Central memory CD4-positive, alpha-beta T cell (primary cell): ENCODE data around the gene CBLC.
"Not testable (repeated sequence)": the region's sequence is repeated elsewhere in the genome, so short reads cannot be mapped to it uniquely, and the experiment has no call there.

Source experiments
- DNase-seq: peaks from one replicate; pipeline ENCODE4 v3.0.0; 2022

CBLC gene

DNA sequence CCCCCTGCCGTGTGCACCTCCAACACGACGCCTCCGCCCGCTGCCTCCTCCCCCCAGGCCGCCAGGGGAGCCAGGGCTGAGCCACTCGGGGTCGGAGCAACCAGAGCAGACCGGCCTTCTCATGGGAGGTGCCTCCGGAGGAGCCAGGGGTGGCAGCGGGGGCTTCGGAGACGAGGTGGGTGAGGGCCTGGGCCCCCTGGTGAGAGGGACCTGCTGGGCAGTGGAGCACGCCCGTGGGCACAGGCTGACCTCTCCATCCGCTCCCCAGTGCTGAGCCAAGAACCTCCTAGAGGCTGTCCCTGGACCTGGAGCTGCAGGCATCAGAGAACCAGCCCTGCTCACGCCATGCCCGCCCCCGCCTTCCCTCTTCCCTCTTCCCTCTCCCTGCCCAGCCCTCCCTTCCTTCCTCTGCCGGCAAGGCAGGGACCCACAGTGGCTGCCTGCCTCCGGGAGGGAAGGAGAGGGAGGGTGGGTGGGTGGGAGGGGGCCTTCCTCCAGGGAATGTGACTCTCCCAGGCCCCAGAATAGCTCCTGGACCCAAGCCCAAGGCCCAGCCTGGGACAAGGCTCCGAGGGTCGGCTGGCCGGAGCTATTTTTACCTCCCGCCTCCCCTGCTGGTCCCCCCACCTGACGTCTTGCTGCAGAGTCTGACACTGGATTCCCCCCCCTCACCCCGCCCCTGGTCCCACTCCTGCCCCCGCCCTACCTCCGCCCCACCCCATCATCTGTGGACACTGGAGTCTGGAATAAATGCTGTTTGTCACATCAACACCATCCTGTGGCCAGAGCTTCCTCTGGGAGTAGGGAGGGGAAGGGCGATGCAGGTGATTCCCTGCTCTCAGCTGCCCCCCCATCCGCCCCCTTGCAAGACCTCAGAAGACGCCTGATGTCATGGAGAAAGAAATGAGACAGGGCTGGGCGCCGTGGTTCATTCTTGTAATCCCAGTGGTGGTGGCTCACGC lies 43.2 kb downstream of the CBLC start:
- no peak for DNase-seq

DNA sequence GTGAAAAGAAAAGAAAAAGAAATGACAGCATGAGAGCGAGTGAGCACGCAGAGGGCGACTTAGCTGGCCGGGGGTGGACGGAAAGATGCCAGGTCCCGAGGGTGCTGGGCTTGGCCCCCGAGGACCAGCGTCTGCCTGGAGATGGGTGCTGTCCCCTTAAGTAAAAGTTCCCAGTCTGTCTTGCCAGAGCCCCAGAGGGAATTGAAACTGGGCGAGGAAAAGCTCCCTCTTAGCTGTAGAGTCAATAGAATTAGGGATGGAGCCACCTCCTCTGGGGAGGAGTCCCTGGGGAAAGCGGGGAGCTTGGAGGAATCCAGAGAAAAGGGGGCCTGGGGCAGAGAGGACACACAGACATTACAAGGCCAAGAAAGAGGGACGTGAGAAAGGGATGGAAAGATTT lies 44.5 kb downstream of the CBLC start:
- DNase-seq: no peak

DNA sequence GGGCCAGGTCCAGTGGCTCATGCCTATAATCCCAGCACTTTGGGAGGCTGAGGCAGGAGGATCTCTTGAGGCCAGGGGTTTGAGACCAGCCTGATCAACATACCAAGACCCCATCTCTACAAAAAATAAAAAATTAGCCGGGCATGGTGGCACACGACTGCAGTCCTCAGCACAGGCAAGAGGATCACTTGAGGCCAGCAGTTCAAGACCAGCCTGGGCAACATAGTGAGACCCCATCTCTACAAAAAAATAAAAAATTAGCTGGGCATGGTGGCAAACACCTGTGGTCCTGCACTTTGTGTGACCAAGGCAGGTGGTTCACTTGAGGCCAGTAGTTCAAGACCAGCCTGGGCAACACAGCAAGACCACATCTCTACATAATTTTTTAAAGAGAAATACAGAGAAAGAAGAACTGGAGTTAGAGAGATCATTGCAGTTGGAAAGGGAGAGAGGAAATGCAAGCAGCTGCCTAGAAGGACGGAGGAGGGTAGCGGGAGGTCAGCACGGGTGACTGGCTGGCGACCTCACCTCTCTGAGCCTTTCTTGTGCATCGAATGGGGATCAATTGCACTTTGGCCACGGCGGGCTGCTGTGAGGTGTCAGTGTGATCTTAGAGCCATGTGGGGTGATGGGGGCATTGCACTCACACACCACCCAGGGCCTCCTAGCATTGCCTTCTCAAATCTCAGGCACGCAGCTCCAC lies 45.1 kb downstream of the CBLC start:
- no peak for DNase-seq

DNA sequence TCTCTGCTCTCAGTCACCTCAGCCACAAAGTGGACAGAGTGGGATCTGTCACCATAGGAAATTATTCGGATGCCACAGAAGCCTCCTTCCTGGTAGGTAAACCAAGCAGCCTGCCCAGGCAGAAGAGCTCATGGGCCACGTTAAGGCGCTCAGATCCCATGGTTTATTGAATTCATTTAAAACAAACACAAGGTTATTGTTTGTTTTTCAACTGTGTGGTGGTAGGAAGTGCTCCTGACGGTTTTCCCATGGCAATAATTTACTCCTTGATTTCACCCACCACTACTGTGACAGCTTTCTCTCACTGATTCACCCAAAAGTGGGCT lies 45.6 kb downstream of the CBLC start:
- no peak for DNase-seq

DNA sequence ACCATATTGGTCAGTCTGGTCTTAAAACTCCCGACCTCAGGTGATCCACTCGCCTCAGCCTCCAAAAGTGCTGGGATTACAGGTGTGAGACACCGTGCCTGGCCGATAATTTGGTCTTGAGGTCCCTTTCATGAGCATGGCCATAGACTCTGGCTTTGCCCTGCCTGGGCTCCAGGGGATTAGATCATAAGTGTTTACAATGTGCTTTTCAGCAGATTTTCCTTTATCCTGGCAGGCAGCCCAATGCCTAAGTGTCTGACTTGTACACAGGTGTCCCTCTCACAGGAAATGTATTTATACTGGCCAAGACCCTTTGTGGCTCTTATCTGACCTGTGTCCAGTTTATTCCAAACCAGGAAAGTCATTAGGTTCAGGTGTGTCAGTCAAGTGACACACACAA lies 47.1 kb downstream of the CBLC start:
- DNase-seq: no peak

DNA sequence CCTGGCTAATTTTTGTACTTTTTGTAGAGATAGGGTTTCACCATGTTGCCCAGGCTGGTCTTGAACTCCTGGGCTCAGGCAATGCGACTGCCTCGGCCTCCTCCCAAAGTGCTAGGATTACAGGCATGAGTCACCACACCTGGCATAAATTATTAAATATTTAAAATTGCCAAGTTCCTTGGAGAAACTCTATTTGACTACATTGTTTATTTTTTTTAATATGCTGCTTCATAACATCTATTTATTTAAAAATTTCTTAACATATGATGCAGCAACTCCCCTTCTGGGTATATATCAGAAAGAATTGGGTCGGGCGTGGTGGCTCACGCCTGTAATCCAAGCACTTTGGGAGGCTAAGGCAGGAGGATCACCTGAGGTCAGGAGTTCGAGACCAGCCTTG lies 55.2 kb downstream of the CBLC start:
- DNase-seq: not testable (repeated sequence)

DNA sequence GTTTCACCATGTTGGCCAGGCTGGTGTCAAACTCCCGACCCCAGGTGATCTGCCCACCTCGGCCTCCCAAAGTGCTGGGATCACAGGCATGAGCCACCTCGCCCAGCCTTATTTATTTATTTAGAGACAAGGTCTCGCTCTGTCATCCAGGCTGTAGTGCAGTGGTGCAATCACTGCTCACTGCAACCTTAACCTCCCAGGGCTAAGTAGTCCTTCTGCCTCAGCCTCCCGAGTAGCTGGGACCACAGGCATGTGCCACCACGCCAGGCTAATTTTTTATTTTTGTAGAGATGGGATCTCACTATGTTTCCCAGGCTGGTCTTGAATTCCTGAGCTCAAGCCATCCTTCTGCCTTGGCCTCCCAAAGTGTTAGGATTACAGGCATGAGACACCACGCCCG lies 56.7 kb downstream of the CBLC start:
- DNase-seq: not testable (repeated sequence)

DNA sequence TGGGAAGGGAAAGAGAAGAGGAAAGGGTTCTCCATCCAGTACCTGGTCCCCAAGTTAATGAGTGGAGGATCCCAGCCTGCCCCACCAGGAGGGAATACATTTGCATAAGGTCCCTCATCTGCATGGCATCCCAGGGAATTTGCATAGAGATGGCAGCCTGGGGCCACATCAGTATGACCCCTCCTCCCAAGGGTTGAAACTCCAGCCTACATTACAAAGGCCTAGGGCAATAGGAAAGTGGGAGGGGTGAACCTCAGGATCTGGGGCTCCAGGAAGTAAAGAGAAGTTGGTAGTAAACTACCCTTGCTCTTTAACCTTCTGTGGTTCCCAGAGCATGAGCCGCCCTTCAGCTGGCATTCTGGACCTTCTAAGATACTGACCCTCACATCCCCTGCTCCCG lies 61.6 kb downstream of the CBLC start:
- no peak for DNase-seq

DNA sequence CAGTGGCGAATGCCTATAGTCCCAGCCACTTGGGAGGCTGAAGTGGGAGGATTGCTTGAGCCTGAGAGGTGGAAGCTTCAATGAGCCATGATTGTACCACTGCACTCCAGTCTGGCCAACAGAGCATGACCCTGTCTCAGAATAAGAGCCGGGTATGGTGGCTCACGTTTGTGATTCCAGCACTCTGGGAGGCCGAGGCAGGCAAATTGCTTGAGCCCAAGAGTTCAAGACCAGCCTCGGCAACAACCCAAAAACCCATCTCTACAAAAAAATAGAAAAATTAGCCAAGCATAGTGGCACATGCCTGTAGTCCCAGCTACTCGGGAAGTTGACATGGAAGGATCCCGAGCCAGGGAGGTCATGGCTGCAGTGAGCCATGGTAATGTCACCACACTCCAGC lies 63.1 kb downstream of the CBLC start:
- no peak for DNase-seq

DNA sequence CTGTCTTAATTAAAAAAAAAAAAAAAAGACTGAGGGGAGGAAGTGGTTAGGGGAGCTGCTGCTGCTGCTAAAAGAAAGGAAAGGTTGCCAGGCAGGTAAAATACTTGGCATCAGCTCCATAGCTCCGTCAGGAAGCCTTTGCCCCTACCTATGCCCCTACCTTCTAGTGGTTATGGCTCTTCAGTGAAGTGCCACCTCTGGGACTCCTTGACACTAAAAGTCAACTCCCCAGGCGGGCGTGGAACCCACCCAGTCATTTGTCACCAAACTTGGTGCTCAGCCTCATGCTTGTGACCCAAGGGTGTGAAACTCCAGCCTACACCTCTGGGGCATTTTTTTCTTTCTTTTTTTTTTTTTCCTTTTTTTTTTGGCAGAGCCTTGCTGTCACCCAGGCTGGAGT lies 63.5 kb downstream of the CBLC start:
- no peak for DNase-seq

DNA sequence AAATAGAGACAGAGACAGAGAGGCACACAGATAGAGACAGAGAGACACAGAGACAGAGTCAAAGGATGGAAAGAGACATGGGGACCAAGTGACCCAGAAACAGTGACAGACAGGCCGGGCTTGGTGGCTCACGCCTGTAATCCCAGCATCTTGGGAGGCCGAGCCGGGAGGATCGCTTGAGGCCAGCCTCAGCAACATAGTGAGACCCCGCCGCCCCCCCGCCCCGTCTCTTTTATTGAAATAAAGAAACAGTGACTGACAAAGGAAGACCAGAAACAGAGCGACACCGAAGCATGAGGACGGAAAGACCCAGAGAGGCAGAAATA lies 67.6 kb downstream of the CBLC start:
- no peak for DNase-seq

DNA sequence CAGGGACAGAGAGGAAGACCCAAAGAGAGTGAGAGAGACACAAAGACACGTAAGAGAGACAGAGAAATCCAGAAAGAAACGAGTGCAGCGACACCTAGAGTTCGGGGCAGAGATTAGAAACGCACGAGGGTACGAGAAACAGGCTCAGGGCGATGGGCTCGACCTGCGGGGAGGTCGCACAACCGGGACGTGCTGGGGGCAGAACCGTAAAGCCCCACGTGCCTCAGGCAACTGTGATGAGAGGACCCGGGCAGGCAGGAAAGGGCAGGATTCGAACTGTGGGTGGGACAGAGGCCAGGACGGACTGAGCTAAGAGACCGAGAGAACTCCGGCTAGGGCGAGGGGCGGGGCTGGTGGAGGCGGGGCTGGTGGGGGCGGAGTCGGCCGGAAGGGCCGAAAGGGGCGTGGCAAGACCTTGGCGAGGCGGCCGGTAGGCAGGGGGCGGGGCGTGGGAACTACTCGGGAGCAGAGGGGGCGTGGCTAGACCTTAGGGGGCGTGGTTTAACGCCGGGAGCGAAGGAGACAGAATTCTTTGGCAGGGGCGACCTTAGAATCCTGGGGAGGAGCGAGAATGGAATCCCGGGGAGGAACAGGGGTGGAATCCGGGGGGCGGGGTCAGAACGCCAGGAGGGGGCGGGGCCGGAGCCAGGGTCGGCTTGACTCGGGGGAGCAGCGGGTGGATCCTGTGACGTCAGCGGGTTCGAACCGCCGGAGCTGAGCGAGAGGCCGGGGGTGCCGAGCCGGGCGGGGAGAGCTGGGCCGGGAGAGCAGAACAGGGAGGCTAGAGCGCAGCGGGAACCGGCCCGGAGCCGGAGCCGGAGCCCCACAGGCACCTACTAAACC lies 68.1 kb downstream of the CBLC start, which contains the start of gene NECTIN2:
NECTIN2 (plus strand) TSS at position 686 of the 843 bp plus-strand sequence. CDS start 229 bp downstream, outside the sequence.
- DNase-seq: peak; percentile 63

DNA sequence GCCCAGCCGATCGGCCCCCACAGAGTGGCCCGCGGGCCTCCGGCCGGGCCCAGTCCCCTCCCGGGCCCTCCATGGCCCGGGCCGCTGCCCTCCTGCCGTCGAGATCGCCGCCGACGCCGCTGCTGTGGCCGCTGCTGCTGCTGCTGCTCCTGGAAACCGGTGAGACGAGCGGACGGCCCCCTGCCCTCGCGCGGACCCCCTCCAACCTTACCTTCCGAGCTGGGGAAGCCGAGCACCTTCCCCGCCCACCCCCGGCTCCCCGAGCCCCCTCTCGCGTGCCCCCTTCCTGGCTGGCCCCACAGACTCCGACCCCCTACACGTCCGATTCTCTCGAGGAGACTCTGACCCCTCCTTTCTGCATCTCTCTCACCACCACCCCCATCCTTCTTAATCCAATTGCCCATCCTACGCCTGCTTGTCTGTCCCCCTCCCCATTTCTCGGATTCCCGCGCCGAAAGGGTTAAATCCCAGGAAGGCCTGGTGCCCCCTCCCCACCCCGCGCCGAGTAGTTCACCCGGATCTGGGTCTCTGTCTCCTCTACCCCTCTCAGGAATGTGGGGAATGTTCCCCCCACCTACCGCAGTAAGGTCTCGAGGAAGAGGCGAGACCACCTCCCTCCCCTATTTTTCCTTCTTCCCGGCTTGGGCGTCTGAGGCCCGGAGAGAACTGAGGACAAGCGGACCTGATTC lies 68.9 kb downstream of the CBLC start:
- no peak for DNase-seq

DNA sequence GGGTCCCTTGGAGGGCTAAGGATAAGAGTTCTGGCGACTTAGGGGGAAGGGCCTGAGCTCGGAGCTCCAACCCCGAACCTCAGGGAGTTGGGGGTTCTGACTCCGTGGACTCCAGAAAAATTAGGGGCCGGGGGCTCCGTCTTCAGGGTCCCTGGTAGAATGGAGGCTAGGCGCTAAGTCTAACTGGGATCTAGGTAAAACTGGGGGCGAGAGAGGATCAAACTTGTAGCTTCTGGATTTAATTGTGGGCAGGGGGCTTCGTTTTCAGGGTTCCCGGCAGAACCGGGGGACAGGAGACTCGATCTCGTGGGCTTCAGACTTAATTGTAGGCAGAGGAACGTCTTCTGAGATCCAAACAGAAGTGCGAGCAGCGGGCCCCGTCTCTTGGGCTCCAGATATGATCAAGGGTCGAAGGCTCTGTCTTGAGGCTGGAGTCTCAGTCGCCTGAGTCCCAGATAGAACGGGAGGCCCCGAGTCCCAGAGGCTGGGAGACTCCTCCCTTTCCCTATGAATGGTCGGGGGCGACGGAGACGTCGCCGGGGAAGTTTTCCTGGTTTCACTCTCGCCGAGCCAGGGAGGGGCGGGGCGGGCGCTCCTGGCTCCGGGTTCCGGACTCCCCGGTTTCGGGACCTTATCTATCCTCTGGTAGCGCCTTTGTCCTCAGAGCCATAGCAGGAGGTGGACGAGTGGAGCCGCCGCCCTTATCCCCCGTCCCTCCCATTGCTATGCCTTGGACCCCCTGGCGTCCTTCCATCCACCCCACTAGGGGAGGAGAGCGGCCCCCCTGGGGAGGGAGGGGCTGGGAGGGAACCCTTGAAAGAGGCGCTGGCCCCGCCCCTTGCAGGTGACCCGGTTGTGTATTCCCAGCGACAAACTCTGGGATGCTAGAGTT lies 69.7 kb downstream of the CBLC start:
- no peak for DNase-seq

DNA sequence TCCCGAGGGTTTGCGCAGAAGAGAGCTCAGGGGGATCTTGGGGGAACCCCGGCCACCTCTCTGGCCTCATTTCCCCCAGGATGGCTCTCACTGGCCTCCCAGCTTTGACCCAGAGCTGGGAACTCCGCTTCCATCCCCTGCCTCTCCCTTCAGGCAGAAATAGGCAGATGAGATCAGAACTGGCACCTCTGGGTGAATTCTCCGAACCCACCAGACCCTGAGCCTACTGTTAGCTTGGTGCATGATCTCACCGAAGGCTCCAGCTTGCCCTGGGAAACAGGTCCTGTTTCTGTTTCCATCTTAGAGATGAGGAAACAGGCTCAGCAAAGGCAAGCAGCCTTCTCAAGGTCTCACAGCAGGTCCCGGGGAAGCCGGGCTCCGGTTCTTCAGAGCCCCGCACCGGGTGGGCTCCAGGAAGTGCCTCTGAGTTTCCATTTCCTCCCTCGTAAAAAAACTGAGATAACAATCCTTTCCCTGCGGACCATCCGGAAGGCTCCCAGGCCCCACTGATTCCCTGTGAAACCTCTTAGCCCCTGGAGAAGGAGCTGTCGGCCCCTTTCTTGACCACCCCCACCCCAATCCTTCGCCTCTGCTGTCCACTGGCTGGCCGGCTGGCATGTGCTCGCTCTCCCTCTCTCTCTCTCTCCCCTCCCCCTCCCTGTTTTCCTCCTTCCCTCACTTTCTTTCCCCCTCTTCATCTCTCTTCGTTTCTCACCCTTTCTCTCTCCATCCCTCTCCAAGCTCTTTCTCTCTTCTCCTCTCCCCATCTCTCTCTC lies 70.5 kb downstream of the CBLC start:
- no peak for DNase-seq

DNA sequence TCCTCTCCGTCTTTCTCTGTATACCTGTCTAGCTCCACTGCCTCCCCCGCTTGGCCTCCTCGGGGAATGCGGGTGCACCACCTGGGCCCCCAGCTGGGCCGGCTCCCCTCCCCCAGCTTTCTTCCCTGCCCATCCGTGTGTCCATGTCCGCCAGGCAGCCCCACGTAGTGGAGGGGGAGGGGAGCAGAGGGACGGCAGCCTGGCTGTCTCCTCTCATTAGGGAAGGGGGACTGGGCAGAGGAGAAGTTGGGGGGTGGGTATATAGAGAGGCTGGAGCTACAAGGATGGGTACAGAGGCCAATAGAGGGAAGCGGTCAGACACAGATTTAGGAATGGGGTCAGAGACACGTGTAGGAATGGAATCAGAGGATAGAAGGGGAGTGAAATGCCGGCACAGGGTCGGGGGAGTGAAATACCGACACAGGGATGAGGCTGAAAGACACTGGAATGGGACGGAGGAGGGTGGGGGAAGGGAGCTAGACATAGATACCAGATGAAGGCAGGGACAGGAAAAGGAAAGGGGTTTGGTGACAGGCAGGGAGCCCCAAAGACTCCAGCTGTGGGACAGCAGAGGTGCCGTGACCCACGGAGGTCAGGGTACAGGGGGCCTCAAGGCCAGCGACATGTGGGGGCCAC lies 71.2 kb downstream of the CBLC start:
- DNase-seq: no peak
